Pancreas (tissue), 10 donors: ENCODE results near the gene SOSTDC1. TPM values are rescaled to one million over a fixed set of nuclear protein-coding genes. Genes with fewer than 3 reads are reported as not detected.

ENCODE experiments used
- ATAC-seq, 4 donors: fragments of 200-7000 bp; cut with Tn5 transposase; one replicate each; pipeline versions ENCODE4 v1.8.0 to v1.9.1; 2020; ENCODE audit warnings: mild to moderate bottlenecking in 4 of 4, moderate library complexity in 4 of 4
- DNase-seq, 6 donors: peaks; one replicate each; pipeline ENCODE4 v3.0.0-alpha.2; 2020
- FAIRE-seq: peaks from 2 replicates; lab custom pipeline; 2012; peaks lifted over from hg19 to GRCh38; lab: Jason Lieb, UNC
- H3K27ac ChIP-seq, 4 donors: fragments of 200-600 bp; sonication (generic); 1 replicate in 3 of 4; 2 replicates in 1 of 4; pipeline versions ENCODE4 v1.5.0 to v1.8.0; 2020
- H3K27me3 ChIP-seq, 4 donors: fragments of 200-600 bp; one replicate each; pipeline ENCODE4 v1.8.0; 2021
- H3K36me3 ChIP-seq, 3 donors: fragments of 200-600 bp; sonication (generic) in 1 of 3; one replicate each; pipeline versions ENCODE4 v1.5.0 to v1.8.0; 2020 to 2021
- H3K4me1 ChIP-seq, 3 donors: fragments of 200-600 bp; one replicate each; pipeline ENCODE4 v1.8.0; 2021
- H3K4me3 ChIP-seq, 4 donors: fragments of 200-600 bp; sonication (generic) in 2 of 4; one replicate each; pipeline versions ENCODE4 v1.5.0 to v1.8.0; 2020 to 2021
- H3K9me3 ChIP-seq, 4 donors: fragments of 200-600 bp; one replicate each; pipeline ENCODE4 v1.8.0; 2021
- CTCF ChIP-seq, 4 donors: fragments of 200-600 bp; sonication (generic) in 3 of 4; IDR thresholded peaks; one replicate each; pipeline versions ENCODE4 v1.5.0 to v1.8.0; 2021; ENCODE audit warnings: antibody characterized with exemption in 4 of 4
- WGBS, 2 donors: extraction: QIAGEN DNeasy Blood & Tissue Kit; methylation state at CpG; one replicate each; pipeline ENCODE4 v1.1.7; 2013; 5-methylcytosine and 5-hydroxymethylcytosine counted together
- intact Hi-C, 3 donors: fragments of 100-400 bp; cut with DNase I; formaldehyde crosslinking; loops; one replicate each; pipeline versions ENCODE4 v1.11.1 to v1.14.2; 2022
- polyA plus RNA-seq, 2 donors: library from polyadenylated mRNA; stranded (reverse); fragments of 200-250 nt; gene quantifications; one replicate each; pipeline ENCODE4 v1.2.3, GENCODE V29; 2013
- total RNA-seq, 6 donors: library from RNA; stranded (reverse); fragmentation: NEBNext Ultra II Directional in 4 of 6; extraction: Animal tissue kit (Norgen Biotek cat#: 25700) in 4 of 6; gene quantifications; one replicate each; pipeline versions ENCODE4 v1.2.1 to v1.2.4, GENCODE V29; 2021 to 2023
- donor health status: healthy with polysubstance abuse.
- donor health status: DM: no; HTN: no; CAD: no; lungs with moderate emphysema.
- donor health status: DM: no; HTN: no; CAD: no.
- donor health status: control.
- donor health status: control.
- donor health status: Bipolar disorder and iron deficiency.
- donor health status: DM: yes; HTN: yes; CAD: no.
- donor health status: DM: no; HTN: no; CAD: no.
- donor health status: DM: no; HTN: no; CAD: no.
- donor health status: DM: yes; HTN: yes; CAD: no.

The SOSTDC1 gene
- total and polyA plus RNA-seq, 8 donors = 0.12 to 1.3 (median 0.21) TPM; not detected in 3

- Histone ChIP-seq H3K4me1 (peaks cover 0 to 4% (median 3%) of the 10 kb centered on the region in 3 donors), H3K27ac (no peak overlapping the region), H3K27me3 (no peaks in the 10 kb centered on the region), H3K9me3 (no peaks in the 10 kb centered on the region), H3K4me3 (no peak overlapping the region), H3K36me3 (no peaks in the 10 kb centered on the region)
- no peak for TF ChIP-seq CTCF (IDR thresholded peaks at IDR 0.05)
- peak in 1 of 4 donors; percentile 25 for ATAC-seq
- intact Hi-C loops = no loop called here
- no peak for FAIRE-seq
- WGBS, 2 donors = 44 to 48% methylated on average over 4 of the region's 4 CpGs
- no peak for DNase-seq
These were observed 29.6 kb upstream of the SOSTDC1 start for GRCh38 chr7:16494955-16495719.

GRCh38 chr7:16494551-16494950, 29.0 kb upstream of the SOSTDC1 start:
- DNase-seq = no peak
- Histone ChIP-seq H3K4me3 (no peak overlapping the region), H3K27me3 (no peaks in the 10 kb centered on the region), H3K4me1 (peaks cover 0 to 4% (median 3%) of the 10 kb centered on the region in 3 donors), H3K36me3 (no peaks in the 10 kb centered on the region), H3K9me3 (no peaks in the 10 kb centered on the region), H3K27ac (no peak overlapping the region)
- no peak for TF ChIP-seq CTCF (IDR thresholded peaks at IDR 0.05)
- intact Hi-C loops = no loop called here
- FAIRE-seq = no peak
- 66 to 72% methylated on average over 2 of the region's 2 CpGs for WGBS, 2 donors
- no peak for ATAC-seq

GRCh38 chr7:16493266-16493665, 27.7 kb upstream of the SOSTDC1 start:
- Histone ChIP-seq H3K4me3 (no peak overlapping the region), H3K27ac (no peak overlapping the region), H3K27me3 (no peaks in the 10 kb centered on the region), H3K4me1 (peaks cover 0 to 4% (median 3%) of the 10 kb centered on the region in 3 donors), H3K36me3 (no peaks in the 10 kb centered on the region), H3K9me3 (no peaks in the 10 kb centered on the region)
- FAIRE-seq (no peak), ATAC-seq (no peak), DNase-seq (no peak)
- intact Hi-C loops = no loop called here
- 84 to 94% methylated on average over 2 of the region's 2 CpGs for WGBS, 2 donors
- no peak for TF ChIP-seq CTCF (IDR thresholded peaks at IDR 0.05)

GRCh38 chr7:16492513-16493062, 27.1 kb upstream of the SOSTDC1 start:
- FAIRE-seq (no peak), ATAC-seq (no peak), DNase-seq (no peak)
- no peaks in the 10 kb centered on the region for H3K27me3 ChIP-seq
- H3K36me3 ChIP-seq = no peaks in the 10 kb centered on the region
- H3K9me3 ChIP-seq = no peaks in the 10 kb centered on the region
- intact Hi-C loops = no loop called here
- no peak overlapping the region for H3K4me3 ChIP-seq
- TF ChIP-seq CTCF (IDR thresholded peaks at IDR 0.05) = no peak
- WGBS, 2 donors = 42 to 45% methylated on average over 3 of the region's 3 CpGs
- H3K4me1 ChIP-seq = peaks cover 0 to 4% (median 3%) of the 10 kb centered on the region in 3 donors
- no peak overlapping the region for H3K27ac ChIP-seq

GRCh38 chr7:16491148-16491547, 25.6 kb upstream of the SOSTDC1 start:
- Histone ChIP-seq H3K4me1 (peaks cover 0 to 4% (median 3%) of the 10 kb centered on the region in 3 donors), H3K27me3 (no peaks in the 10 kb centered on the region), H3K4me3 (no peak overlapping the region), H3K9me3 (no peaks in the 10 kb centered on the region), H3K36me3 (no peaks in the 10 kb centered on the region), H3K27ac (no peak overlapping the region)
- WGBS, 2 donors = 75 to 79% methylated on average over 2 of the region's 2 CpGs
- TF ChIP-seq CTCF (IDR thresholded peaks at IDR 0.05) = no peak
- FAIRE-seq (no peak), ATAC-seq (no peak), DNase-seq (no peak)
- intact Hi-C loops = no loop called here
